Measurements from ENCODE around the gene MED23.

MED23 gene, protein sequence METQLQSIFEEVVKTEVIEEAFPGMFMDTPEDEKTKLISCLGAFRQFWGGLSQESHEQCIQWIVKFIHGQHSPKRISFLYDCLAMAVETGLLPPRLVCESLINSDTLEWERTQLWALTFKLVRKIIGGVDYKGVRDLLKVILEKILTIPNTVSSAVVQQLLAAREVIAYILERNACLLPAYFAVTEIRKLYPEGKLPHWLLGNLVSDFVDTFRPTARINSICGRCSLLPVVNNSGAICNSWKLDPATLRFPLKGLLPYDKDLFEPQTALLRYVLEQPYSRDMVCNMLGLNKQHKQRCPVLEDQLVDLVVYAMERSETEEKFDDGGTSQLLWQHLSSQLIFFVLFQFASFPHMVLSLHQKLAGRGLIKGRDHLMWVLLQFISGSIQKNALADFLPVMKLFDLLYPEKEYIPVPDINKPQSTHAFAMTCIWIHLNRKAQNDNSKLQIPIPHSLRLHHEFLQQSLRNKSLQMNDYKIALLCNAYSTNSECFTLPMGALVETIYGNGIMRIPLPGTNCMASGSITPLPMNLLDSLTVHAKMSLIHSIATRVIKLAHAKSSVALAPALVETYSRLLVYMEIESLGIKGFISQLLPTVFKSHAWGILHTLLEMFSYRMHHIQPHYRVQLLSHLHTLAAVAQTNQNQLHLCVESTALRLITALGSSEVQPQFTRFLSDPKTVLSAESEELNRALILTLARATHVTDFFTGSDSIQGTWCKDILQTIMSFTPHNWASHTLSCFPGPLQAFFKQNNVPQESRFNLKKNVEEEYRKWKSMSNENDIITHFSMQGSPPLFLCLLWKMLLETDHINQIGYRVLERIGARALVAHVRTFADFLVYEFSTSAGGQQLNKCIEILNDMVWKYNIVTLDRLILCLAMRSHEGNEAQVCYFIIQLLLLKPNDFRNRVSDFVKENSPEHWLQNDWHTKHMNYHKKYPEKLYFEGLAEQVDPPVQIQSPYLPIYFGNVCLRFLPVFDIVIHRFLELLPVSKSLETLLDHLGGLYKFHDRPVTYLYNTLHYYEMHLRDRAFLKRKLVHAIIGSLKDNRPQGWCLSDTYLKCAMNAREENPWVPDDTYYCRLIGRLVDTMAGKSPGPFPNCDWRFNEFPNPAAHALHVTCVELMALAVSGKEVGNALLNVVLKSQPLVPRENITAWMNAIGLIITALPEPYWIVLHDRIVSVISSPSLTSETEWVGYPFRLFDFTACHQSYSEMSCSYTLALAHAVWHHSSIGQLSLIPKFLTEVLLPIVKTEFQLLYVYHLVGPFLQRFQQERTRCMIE (N-terminal part only)
- long read RNA-seq, full-length matches to known transcripts, result 17 of 63 reads
- long read RNA-seq, partial matches to known transcripts, result 29 of 63 reads
- long read RNA-seq, other reads (novel, unspliced or antisense), result 17 of 63 reads

- TF ChIP-seq POLR2AphosphoS5 (IDR thresholded peaks at IDR 0.05; ENCODE audit: low read depth) (peak; percentile 89), SPI1 (IDR thresholded peaks at IDR 0.05; ENCODE audit: borderline replicate concordance, low read depth) (peak; percentile 63; the same call in 1 of the 2 replicates), GABPA (IDR thresholded peaks at IDR 0.05; ENCODE audit: low read depth) (peak; percentile 100)
- TF ChIP-seq, protein P1, sequence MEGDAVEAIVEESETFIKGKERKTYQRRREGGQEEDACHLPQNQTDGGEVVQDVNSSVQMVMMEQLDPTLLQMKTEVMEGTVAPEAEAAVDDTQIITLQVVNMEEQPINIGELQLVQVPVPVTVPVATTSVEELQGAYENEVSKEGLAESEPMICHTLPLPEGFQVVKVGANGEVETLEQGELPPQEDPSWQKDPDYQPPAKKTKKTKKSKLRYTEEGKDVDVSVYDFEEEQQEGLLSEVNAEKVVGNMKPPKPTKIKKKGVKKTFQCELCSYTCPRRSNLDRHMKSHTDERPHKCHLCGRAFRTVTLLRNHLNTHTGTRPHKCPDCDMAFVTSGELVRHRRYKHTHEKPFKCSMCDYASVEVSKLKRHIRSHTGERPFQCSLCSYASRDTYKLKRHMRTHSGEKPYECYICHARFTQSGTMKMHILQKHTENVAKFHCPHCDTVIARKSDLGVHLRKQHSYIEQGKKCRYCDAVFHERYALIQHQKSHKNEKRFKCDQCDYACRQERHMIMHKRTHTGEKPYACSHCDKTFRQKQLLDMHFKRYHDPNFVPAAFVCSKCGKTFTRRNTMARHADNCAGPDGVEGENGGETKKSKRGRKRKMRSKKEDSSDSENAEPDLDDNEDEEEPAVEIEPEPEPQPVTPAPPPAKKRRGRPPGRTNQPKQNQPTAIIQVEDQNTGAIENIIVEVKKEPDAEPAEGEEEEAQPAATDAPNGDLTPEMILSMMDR (IDR thresholded peaks at IDR 0.05; ENCODE audit: insufficient read depth, low read length), result peak; percentile 98
- TF ChIP-seq, protein P2, sequence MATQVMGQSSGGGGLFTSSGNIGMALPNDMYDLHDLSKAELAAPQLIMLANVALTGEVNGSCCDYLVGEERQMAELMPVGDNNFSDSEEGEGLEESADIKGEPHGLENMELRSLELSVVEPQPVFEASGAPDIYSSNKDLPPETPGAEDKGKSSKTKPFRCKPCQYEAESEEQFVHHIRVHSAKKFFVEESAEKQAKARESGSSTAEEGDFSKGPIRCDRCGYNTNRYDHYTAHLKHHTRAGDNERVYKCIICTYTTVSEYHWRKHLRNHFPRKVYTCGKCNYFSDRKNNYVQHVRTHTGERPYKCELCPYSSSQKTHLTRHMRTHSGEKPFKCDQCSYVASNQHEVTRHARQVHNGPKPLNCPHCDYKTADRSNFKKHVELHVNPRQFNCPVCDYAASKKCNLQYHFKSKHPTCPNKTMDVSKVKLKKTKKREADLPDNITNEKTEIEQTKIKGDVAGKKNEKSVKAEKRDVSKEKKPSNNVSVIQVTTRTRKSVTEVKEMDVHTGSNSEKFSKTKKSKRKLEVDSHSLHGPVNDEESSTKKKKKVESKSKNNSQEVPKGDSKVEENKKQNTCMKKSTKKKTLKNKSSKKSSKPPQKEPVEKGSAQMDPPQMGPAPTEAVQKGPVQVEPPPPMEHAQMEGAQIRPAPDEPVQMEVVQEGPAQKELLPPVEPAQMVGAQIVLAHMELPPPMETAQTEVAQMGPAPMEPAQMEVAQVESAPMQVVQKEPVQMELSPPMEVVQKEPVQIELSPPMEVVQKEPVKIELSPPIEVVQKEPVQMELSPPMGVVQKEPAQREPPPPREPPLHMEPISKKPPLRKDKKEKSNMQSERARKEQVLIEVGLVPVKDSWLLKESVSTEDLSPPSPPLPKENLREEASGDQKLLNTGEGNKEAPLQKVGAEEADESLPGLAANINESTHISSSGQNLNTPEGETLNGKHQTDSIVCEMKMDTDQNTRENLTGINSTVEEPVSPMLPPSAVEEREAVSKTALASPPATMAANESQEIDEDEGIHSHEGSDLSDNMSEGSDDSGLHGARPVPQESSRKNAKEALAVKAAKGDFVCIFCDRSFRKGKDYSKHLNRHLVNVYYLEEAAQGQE (IDR thresholded peaks at IDR 0.05; ENCODE audit: insufficient replicate concordance, low read depth), result peak; percentile 36
- Histone ChIP-seq H3K27me3 (ENCODE audit: insufficient read depth, poor library complexity, severe bottlenecking) (no peaks in the 10 kb centered on the region), H3K4me3 (replicated peaks; ENCODE audit: insufficient read depth, low read length) (peak within 1 kb of the TSS; percentile 96), H3K27ac (replicated peaks) (peak within 1 kb of the TSS; percentile 72)
- peak; percentile 84 to 95 for DNase-seq (ENCODE audit: low read depth in 1 of 2, low spot score in 1 of 2)
These were observed at the start of gene MED23 for GRCh38 chr6:131627724-131628682. MED23 (minus strand) TSS chr6:131628242; CDS start chr6:131628049, 193 bp downstream.

DNA sequence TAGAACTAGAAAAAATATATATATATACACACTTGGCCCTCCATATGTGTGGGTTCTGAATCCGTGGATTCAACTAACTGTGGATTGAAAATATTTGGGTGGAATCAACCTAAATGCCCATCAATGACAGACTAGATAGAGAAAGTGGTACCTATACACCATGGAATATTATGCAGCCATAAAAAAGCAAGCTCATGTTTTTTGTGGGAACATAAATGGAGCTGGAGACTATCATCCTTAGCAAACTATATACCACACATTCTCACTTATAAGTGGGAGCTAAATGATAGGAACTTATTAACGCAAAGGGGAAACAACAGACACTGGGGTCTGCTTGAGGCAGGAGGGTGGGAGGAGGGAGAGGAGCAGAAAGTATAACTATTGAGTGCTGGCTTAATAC, 45.1 kb upstream of the MED23 start:
- Histone ChIP-seq H3K27ac (replicated peaks) (no peak overlapping the region), H3K27me3 (ENCODE audit: insufficient read depth, poor library complexity, severe bottlenecking) (peaks cover 2% of the 10 kb centered on the region), H3K4me3 (replicated peaks; ENCODE audit: insufficient read depth, low read length) (no peak overlapping the region)
- no peak for DNase-seq (ENCODE audit: low read depth in 1 of 2, low spot score in 1 of 2)
- TF ChIP-seq SPI1 (IDR thresholded peaks at IDR 0.05; ENCODE audit: borderline replicate concordance, low read depth), result no peak
- no peak for TF ChIP-seq POLR2AphosphoS5 (IDR thresholded peaks at IDR 0.05; ENCODE audit: low read depth)

GRCh38 chr6:131669891-131670290, 41.8 kb upstream of the MED23 start:
- DNase-seq (ENCODE audit: low read depth in 1 of 2, low spot score in 1 of 2), result no peak
- Histone ChIP-seq H3K27me3 (ENCODE audit: insufficient read depth, poor library complexity, severe bottlenecking) (no peaks in the 10 kb centered on the region), H3K4me3 (replicated peaks; ENCODE audit: insufficient read depth, low read length) (no peak overlapping the region), H3K27ac (replicated peaks) (no peak overlapping the region)
- TF ChIP-seq POLR2AphosphoS5 (IDR thresholded peaks at IDR 0.05; ENCODE audit: low read depth), result no peak
- TF ChIP-seq, protein P2 (IDR thresholded peaks at IDR 0.05; ENCODE audit: insufficient replicate concordance, low read depth), result no peak
- no peak for TF ChIP-seq SPI1 (IDR thresholded peaks at IDR 0.05; ENCODE audit: borderline replicate concordance, low read depth)
- no peak for TF ChIP-seq GABPA (IDR thresholded peaks at IDR 0.05; ENCODE audit: low read depth)
- TF ChIP-seq, protein P1 (IDR thresholded peaks at IDR 0.05; ENCODE audit: insufficient read depth, low read length), result no peak

All from HL-60 (cell line).